ENCODE measurements around the gene CDC42EP4. TPM values are rescaled to one million over a fixed set of nuclear protein-coding genes. Genes with fewer than 3 reads are reported as not detected.

The CDC42EP4 gene
- total and polyA plus RNA-seq, 2 donors (not counting 1 experiment from before 2014, with no cell fraction given): 20.9 to 34.2 TPM

DNA sequence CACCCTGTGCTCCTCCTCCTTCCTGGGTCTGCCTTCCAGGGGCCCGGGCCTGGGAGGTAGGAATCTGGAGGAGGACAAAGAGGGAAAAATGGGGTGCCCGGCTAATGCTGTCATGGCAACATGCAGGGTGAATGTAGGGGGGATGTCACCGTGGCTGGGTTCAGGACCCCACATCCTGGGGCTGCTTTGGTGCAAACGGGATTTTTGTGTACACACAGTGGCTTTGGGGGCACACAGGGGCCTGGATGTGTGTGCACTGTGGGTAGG lies 37.0 kb upstream of the CDC42EP4 start:
- TF ChIP-seq, protein P1, sequence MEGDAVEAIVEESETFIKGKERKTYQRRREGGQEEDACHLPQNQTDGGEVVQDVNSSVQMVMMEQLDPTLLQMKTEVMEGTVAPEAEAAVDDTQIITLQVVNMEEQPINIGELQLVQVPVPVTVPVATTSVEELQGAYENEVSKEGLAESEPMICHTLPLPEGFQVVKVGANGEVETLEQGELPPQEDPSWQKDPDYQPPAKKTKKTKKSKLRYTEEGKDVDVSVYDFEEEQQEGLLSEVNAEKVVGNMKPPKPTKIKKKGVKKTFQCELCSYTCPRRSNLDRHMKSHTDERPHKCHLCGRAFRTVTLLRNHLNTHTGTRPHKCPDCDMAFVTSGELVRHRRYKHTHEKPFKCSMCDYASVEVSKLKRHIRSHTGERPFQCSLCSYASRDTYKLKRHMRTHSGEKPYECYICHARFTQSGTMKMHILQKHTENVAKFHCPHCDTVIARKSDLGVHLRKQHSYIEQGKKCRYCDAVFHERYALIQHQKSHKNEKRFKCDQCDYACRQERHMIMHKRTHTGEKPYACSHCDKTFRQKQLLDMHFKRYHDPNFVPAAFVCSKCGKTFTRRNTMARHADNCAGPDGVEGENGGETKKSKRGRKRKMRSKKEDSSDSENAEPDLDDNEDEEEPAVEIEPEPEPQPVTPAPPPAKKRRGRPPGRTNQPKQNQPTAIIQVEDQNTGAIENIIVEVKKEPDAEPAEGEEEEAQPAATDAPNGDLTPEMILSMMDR (conservative IDR thresholded peaks at IDR 0.05 in 1 of 2, IDR thresholded peaks at IDR 0.05 in 1 of 2; ENCODE audit: low read depth in 1 of 2, low read length in 2 of 2): no peak
- TF ChIP-seq EZH2 (IDR thresholded peaks at IDR 0.05; ENCODE audit: low read length, missing control alignments): no peak
- DNase-seq (ENCODE audit: low read depth in 2 of 2): no peak
- no peaks in the 10 kb centered on the region for H3K27me3 ChIP-seq (ENCODE audit: control insufficient read depth, insufficient read depth, low read length)
- peak overlapping the region; percentile 17 for H2AFZ ChIP-seq (ENCODE audit: low read length)
- H3K9ac ChIP-seq (ENCODE audit: insufficient read depth, low read length): no peak overlapping the region
- H3K4me3 ChIP-seq (replicated peaks in 1 of 4; ENCODE audit: control extremely low read depth in 1 of 4, insufficient read depth in 1 of 4, low read depth in 3 of 4, low read length in 4 of 4): no peak overlapping the region
- no peaks in the 10 kb centered on the region for H3K9me3 ChIP-seq (ENCODE audit: control insufficient read depth, insufficient read depth, low read depth, low read length)
- H3K36me3 ChIP-seq (ENCODE audit: control insufficient read depth, insufficient read depth, low read length): no peaks in the 10 kb centered on the region
- no peak overlapping the region for H3K27ac ChIP-seq (ENCODE audit: insufficient read depth, low read length)
- peaks cover 9% of the 10 kb centered on the region for H3K4me1 ChIP-seq (ENCODE audit: control insufficient read depth, extremely low read depth, insufficient read depth, low read length)
- no peaks in the 10 kb centered on the region for H3K79me2 ChIP-seq (ENCODE audit: control insufficient read depth, insufficient read depth, low read length)
- H4K20me1 ChIP-seq (ENCODE audit: control insufficient read depth, extremely low read depth, insufficient read depth, low read length): no peaks in the 10 kb centered on the region
- H3K4me2 ChIP-seq (ENCODE audit: extremely low read depth, insufficient read depth, low read length): no peak overlapping the region

DNA sequence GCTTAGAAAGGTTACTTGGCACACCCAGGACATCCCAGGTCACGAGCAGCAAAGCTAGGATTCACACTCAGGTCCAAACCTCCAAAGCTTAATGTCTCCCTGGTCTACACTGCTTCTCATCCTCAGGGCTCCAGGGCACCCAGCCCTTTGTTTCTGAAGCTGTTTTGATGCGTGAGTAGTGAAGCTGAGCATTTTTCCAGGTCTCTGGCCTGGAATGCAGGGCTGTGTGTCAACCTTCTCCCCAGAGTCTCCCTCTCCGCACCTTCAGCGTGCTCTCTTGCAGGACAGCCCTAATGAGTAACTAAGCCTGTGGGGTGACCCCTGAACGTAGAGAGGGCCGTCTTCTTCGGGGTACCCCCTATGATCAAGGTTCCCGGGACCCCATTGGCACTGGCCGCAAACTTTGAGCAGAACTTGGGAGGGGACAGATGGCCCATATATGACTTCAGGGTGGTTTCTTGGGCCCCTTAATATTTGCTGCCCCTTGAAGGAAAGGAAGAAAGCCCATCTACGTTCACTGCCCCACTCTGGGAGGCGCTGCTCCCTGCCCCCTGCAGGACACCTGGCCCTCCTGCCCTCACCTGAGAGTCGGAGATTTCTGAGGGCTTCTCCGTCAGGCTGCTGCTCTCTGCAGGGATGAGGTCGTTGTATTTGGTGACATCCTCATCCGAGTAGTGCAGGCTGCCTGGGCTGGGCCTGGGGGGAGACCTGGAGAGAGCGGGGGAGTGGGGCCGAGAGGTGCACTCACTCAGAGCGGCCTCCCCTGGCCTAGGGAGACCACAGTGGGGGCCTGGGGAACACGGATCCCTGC lies 36.4 kb upstream of the CDC42EP4 start:
- H3K9ac ChIP-seq (ENCODE audit: insufficient read depth, low read length): no peak overlapping the region
- H3K27ac ChIP-seq (ENCODE audit: insufficient read depth, low read length): no peak overlapping the region
- no peak for DNase-seq (ENCODE audit: low read depth in 2 of 2)
- no peak overlapping the region for H2AFZ ChIP-seq (ENCODE audit: low read length)
- no peaks in the 10 kb centered on the region for H4K20me1 ChIP-seq (ENCODE audit: control insufficient read depth, extremely low read depth, insufficient read depth, low read length)
- no peaks in the 10 kb centered on the region for H3K79me2 ChIP-seq (ENCODE audit: control insufficient read depth, insufficient read depth, low read length)
- H3K4me3 ChIP-seq (replicated peaks in 1 of 4; ENCODE audit: control extremely low read depth in 1 of 4, insufficient read depth in 1 of 4, low read depth in 3 of 4, low read length in 4 of 4): no peak overlapping the region
- no peaks in the 10 kb centered on the region for H3K27me3 ChIP-seq (ENCODE audit: control insufficient read depth, insufficient read depth, low read length)
- no peaks in the 10 kb centered on the region for H3K36me3 ChIP-seq (ENCODE audit: control insufficient read depth, insufficient read depth, low read length)
- no peaks in the 10 kb centered on the region for H3K9me3 ChIP-seq (ENCODE audit: control insufficient read depth, insufficient read depth, low read depth, low read length)
- TF ChIP-seq, protein P1 (conservative IDR thresholded peaks at IDR 0.05 in 1 of 2, IDR thresholded peaks at IDR 0.05 in 1 of 2; ENCODE audit: low read depth in 1 of 2, low read length in 2 of 2): no peak
- TF ChIP-seq EZH2 (IDR thresholded peaks at IDR 0.05; ENCODE audit: low read length, missing control alignments): no peak
- no peak overlapping the region for H3K4me2 ChIP-seq (ENCODE audit: extremely low read depth, insufficient read depth, low read length)
- H3K4me1 ChIP-seq (ENCODE audit: control insufficient read depth, extremely low read depth, insufficient read depth, low read length): peaks cover 14% of the 10 kb centered on the region

DNA sequence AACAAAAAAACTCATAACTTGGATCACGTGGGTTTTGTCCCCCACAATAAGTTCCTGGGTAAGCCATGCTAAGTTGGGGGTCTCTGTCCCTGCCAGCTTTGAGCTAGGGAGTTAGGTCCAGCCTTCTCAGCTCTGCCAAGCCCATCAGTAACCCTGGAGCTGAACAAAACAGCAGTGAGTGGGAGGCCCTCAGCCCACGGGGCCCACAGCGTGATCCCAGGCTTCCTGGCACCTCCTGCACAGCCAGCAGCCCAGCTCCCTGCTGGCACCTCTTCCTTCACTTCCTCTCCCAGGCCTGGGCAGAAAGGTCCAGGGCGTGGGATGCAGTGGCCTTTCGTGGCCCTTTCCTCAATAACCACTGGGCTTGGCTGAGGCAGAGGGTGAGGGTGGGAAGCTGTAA lies 35.5 kb upstream of the CDC42EP4 start:
- Histone ChIP-seq H3K27ac (ENCODE audit: insufficient read depth, low read length) (no peak overlapping the region), H3K4me1 (ENCODE audit: control insufficient read depth, extremely low read depth, insufficient read depth, low read length) (peaks cover 16% of the 10 kb centered on the region), H3K27me3 (ENCODE audit: control insufficient read depth, insufficient read depth, low read length) (no peaks in the 10 kb centered on the region), H4K20me1 (ENCODE audit: control insufficient read depth, extremely low read depth, insufficient read depth, low read length) (no peaks in the 10 kb centered on the region), H2AFZ (ENCODE audit: low read length) (no peak overlapping the region), H3K9me3 (ENCODE audit: control insufficient read depth, insufficient read depth, low read depth, low read length) (no peaks in the 10 kb centered on the region), H3K4me2 (ENCODE audit: extremely low read depth, insufficient read depth, low read length) (no peak overlapping the region), H3K79me2 (ENCODE audit: control insufficient read depth, insufficient read depth, low read length) (no peaks in the 10 kb centered on the region), H3K9ac (ENCODE audit: insufficient read depth, low read length) (no peak overlapping the region), H3K4me3 (replicated peaks in 1 of 4; ENCODE audit: control extremely low read depth in 1 of 4, insufficient read depth in 1 of 4, low read depth in 3 of 4, low read length in 4 of 4) (no peak overlapping the region), H3K36me3 (ENCODE audit: control insufficient read depth, insufficient read depth, low read length) (no peaks in the 10 kb centered on the region)
- TF ChIP-seq, protein P1 (conservative IDR thresholded peaks at IDR 0.05 in 1 of 2, IDR thresholded peaks at IDR 0.05 in 1 of 2; ENCODE audit: low read depth in 1 of 2, low read length in 2 of 2): no peak
- TF ChIP-seq EZH2 (IDR thresholded peaks at IDR 0.05; ENCODE audit: low read length, missing control alignments): no peak
- no peak for DNase-seq (ENCODE audit: low read depth in 2 of 2)

Data from fibroblast of lung (primary cell).